SH-SY5Y (cell line): ENCODE results near the gene SKA2.

Experiments used
- GATA2 ChIP-seq: IDR thresholded peaks from 2 replicates; pipeline ENCODE4 v1.6.1; 2011; ENCODE audit warnings: mild to moderate bottlenecking, low read depth, low read length
- GATA3 ChIP-seq: IDR thresholded peaks from 2 replicates; pipeline ENCODE4 v1.6.1; 2011; ENCODE audit warnings: low read depth, mild to moderate bottlenecking, low read length, moderate library complexity

DNA sequence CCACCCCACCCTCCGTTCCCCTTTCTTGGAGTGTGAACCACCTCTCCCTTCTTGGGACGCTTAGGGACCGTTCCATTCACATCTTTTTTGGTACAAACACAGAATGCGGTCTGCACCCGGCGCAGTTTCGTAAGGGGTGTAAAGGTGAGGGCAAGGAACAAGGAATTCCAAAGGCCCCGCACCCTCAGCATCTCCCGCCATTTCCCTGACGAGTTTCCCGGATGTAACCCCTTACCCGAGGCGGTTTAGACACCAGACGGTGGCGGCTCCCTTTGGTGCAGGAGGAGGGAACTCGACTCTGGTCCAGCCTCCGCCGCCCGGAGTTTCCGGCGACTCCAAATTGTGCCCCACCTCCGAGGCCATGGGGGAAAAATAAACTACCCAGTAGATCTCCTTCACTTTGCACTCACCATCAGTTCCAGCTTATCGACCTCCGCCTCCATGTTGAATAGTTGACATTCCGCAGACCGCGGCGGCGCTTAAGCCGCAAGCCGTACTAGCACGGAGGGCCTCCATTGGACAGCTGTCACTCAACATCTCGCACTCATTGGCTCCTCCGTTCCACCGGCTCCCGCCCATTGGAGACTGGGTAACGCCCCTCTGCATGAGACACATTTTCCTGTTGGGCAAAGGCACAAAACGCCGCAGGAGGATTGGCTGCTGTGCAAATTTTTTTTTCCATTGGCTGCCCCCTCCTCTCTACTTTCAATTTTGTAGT lies at the start of gene SKA2:
- TF ChIP-seq GATA2 = peak; percentile 68
- no peak for TF ChIP-seq GATA3
